Endothelial cell of umbilical vein (primary cell): ENCODE data around the gene PRKCG.
"Not testable (repeated sequence)": the region's sequence is repeated elsewhere in the genome, so short reads cannot be mapped to it uniquely, and the experiment has no call there.

Experiments used
- CTCF ChIP-seq, 2 donors: IDR thresholded peaks; 1 replicate in 1 of 2; 2 replicates in 1 of 2; pipeline ENCODE4 v1.5.1; 2011; ENCODE audit warnings: low read length in 2 of 2, mild to moderate bottlenecking in 2 of 2, moderate library complexity in 2 of 2, control low read depth in 1 of 2, inconsistent platforms in 1 of 2, low read depth in 1 of 2; ENCODE audit not compliant: insufficient read depth in 1 of 2; ENCODE audit errors: extremely low read depth in 1 of 2
- POLR2A ChIP-seq: IDR thresholded peaks from 2 replicates; pipeline ENCODE4 v1.6.1; 2012; ENCODE audit warnings: low read depth, mild to moderate bottlenecking, control low read depth, low read length

- not testable (repeated sequence) for TF ChIP-seq CTCF (IDR thresholded peaks at IDR 0.05; ENCODE audit: extremely low read depth in 1 of 2, insufficient read depth in 1 of 2, low read depth in 1 of 2, low read length in 2 of 2); POLR2A
Measured at GRCh38 chr19:53840241-53840640, 41.8 kb upstream of the PRKCG start.
